Lung microvascular endothelial cell (primary cell): Measurements from ENCODE around the gene TPGS1. TPM values are rescaled to one million over a fixed set of nuclear protein-coding genes. Genes with fewer than 3 reads are reported as not detected.

ENCODE experiments used
- DNase-seq, 2 donors: peaks; one replicate each; pipeline versions ENCODE4 v3.0.0 to v3.0.0-alpha.2; 2010; ENCODE audit warnings: low read depth in 2 of 2
- total RNA-seq: library from RNA; depleted of rRNA; stranded (reverse); fragments of >200 nt; gene quantifications from 2 replicates; pipeline ENCODE4 v1.2.1, GENCODE V29; 2014

Gene TPGS1
- total RNA-seq, 1 donor from 2014 or later, result 26.4 TPM

- no peak for DNase-seq
These were observed 31.5 kb downstream of the TPGS1 start for GRCh38 chr19:538641-539428.

DNA sequence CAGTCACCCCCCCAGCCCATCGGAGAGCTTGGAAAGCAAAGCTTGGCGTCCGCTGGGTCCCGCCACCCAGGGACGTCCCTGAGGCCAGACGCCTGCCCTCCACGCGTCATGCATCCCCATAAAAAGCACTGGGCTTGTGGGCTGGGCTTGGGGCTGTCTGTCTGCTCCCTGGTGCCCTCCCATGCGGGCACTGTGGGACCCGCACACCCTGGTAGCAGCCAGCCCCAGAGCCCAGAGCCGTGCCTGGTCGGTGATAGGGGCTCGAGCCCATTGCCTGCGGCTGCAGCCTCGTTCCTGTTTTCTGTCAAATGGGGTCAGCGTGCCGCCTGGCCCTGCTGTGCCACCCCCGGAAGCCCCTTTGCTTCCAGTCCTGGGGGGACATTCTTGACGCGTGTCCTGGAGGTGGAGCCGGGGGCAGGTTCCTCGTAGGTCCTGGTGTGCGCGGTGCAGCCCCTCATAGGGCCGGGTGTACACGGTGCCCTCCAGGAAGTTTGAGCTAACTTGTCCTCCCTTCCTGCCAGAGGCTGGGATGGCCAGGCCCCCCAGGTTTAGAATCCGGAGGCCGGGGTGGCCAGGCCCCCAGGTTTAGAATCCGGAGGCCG, 32.2 kb downstream of the TPGS1 start:
- DNase-seq, result no peak

DNA sequence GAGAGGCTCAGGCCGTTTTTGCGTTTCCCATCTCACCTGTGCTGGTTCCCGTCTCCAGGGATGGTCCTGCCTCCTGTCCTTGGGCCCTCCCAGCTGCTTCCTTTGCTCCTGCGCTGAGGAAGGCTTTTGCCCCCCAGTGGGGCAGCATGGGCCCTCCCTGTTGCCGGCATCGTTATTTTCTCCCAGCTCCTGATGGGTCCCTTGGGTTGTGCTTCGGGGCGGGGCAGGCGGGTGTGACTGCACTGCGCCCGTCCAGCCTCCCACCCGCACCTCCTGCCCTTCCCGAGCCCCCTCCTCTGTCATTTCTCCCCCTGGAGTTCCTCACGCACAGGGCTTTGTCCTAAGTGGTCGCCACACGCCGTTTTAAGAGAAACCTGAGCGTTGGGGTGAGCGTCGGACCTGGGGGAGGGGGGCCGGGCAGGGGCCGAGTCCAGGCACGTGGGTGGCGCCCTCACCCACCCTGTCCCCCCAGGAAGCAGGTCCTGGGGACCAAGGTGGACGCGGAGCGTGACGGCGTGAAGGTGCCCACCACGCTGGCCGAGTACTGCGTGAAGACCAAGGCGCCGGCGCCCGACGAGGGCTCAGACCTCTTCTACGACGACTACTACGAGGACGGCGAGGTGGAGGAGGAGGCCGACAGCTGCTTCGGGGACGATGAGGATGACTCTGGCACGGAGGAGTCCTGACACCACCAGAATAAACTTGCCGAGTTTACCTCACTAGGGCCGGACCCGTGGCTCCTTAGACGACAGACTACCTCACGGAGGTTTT, 33.8 kb downstream of the TPGS1 start:
- DNase-seq, result no peak

DNA sequence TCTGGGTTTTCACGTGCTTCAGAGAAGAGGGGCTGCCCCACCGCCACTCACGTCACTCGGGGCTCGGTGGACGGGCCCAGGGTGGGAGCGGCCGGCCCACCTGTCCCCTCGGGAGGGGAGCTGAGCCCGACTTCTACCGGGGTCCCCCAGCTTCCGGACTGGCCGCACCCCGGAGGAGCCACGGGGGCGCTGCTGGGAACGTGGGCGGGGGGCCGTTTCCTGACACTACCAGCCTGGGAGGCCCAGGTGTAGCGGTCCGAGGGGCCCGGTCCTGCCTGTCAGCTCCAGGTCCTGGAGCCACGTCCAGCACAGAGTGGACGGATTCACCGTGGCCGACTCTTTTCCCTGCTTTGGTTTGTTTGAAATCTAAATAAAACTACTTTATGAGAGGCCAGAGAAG, 34.4 kb downstream of the TPGS1 start:
- no peak for DNase-seq

DNA sequence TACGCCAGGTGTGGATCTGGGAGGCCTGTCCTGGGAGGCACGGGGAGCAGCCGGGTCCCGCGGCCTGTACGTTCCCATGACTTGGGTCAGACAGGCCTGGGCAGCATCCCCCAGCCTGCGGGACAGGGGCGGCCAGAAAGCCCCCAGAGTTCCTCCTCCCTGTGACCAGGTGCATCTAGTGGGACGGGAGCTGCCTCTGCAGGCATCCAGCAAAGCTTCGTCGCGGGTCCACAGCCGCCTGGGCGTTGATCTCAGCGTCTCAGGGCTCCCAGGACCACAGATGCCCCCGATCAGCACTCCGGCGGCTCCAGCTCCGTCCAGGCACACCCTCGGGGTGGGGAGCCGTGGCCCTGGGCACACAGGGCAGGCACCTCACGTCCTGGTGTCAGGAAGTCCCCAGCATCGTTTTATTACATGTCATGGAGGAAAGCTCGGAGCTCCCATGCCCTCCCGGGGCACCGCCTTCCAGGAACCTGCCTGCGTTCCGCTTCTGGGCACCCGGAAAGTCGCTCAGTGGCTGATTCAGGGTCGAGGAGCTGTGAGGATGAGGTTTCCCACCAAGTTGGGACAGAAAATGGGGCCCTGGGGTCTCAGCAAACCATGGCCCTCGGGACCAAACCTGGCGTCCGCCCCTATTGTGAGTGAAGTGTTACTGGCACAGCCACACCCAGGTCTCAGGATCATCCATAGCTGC, 35.0 kb downstream of the TPGS1 start:
- no peak for DNase-seq

DNA sequence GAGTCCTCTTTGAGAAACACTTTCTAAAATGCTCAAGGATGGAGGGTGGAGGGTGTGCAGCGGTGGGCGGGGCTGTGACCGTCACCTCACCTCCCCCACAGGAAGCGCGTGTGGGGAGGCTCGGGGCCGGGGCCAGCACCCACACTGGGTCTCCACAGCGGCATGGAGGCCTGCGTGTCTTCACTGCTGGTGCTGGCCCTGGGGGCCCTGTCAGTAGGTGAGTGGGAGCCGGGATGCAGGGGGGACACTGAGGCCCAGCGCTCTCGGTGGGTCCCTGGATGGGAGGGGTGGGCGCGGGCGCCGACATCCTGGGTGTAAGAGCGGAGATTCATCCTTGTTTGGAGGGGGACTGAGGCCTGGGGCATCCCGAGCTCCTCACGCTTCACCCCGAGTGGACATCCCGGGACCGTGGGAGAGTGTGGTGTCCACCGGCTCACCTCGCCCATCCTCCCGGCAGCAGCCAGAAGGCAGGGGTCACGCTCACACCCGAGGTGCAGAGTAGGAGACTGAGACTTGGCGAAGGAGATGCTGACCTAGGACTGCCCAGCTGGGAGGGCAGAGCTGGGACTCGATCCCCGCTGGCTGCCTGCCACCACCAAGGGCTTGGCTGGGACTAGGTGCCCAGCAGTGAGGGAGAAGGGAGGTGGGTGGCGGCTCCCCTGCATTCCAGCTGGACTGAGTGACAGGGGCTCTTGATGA, 36.8 kb downstream of the TPGS1 start, which contains the start of gene GZMM:
Gene GZMM, plus strand, starts transcription at position 144 of the 699 bp plus-strand sequence. Its CDS starts 19 bp downstream, at position 163.
- DNase-seq, result no peak

GRCh38 chr19:547117-547516, 39.8 kb downstream of the TPGS1 start:
- no peak for DNase-seq

DNA sequence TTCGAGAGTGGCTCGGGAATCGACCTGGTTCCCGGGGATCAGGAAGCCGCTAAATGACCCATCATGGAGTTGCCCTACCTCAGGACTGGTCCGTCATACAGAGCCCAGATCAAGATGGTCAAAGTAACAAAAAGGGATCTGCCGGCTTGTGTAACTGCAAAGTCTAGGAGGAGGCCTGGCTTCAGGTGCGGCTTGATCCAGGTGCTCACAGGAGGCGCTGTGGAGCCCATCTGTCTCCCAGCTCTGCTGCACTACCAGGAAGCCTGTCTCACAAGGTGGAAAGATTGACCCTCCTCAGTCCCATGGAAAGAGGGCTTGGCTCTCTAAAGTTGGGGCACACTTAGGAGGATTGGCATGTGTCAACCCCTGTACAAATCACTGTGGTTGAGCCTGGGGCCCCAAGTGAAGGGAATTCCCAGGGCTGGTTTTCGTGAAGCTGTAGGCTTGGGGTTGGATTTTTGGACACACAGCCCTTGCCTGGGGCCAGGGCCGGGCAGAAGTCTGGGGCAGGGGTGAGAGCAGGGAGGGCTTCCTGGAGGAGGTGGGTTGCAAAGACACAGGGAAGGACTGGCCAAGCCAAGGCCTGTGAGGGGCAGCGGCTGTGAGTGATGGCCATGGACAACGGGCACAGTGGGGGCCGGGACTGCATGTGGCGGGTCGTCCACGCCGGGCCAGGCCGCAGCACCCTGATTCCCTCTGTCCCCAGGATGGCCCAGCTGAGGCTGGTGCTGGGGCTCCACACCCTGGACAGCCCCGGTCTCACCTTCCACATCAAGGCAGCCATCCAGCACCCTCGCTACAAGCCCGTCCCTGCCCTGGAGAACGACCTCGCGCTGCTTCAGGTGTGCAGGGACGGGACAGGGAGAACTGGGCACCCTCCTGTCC, 40.8 kb downstream of the TPGS1 start:
- DNase-seq, result no peak

- DNase-seq, result no peak
These were observed 41.9 kb downstream of the TPGS1 start for GRCh38 chr19:548886-549830.

- no peak for DNase-seq
These were observed 47.5 kb downstream of the TPGS1 start for GRCh38 chr19:554817-555216.

- no peak for DNase-seq
These were observed 48.1 kb downstream of the TPGS1 start for GRCh38 chr19:555474-555808.

DNA sequence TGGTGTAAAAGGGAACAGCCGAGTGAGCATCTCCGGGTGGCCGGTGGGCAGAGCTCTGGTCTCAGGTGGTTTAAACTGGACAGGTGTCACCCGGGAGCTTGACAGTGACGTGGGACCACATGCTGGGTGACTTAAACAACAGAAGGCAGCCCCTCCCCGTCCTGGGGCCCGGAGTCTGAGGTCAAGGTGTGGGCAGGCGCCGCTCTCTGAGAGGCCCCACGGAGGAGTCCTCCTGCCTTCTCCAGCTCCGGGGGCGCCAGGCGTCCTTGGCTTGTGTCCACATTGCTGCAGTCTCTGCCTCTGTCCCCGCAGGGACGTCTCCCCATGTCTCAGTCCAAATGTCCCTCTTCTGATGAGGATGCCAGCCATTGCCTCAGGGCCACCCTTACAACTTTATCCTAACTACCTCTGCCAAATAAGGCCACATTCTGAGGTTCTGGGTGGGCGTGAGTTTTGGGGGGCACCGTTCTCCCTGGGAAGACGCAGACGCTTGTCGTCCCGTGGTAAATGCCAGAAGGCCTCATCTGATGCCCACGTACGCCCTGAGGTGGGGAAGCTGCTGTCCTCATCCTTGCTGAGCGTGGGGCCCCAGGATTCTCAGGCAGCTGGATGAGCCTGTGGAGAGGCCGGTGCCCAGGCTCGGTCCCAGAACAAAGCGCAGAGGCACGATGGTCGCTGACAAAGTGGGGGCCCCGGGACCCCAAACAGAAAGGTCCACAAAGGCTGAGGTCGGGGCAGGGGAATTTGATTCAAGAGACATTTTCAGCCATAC, 49.5 kb downstream of the TPGS1 start:
- DNase-seq, result no peak

DNA sequence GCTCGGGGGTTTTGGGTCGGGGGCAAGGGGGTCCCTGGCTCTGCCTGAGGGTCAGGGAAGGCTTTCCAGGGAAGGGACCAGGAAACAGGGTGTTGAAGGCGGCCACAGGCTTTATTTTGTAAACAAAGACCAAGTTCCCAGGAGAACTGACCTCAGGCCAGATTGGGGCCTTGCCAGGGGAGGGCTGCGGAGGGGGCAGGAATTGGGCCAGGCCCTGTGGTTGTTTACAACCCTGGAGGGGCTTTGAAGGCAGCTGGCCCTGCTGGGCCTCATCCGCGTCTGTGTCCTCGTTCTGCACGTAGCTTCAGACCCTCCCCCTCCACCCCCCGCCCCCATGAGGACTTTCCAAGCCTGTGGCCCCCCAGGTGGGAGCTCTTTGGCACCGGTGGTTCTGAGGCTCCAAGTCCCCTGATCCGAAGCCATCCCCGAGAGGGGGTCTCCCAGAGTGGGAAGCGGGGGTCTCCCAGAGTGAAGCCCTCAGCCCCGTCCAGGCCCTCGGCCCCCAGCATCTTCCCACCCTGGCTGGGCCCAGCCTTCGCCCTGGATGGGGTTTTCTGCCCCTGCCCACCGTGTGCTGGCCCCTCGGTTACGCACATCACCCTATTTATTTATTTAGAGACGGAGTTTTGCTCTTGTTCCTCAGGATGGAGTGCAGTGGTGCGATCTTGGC, 51.6 kb downstream of the TPGS1 start:
- DNase-seq, result no peak

GRCh38 chr19:560121-560520, 52.8 kb downstream of the TPGS1 start:
- no peak for DNase-seq

DNA sequence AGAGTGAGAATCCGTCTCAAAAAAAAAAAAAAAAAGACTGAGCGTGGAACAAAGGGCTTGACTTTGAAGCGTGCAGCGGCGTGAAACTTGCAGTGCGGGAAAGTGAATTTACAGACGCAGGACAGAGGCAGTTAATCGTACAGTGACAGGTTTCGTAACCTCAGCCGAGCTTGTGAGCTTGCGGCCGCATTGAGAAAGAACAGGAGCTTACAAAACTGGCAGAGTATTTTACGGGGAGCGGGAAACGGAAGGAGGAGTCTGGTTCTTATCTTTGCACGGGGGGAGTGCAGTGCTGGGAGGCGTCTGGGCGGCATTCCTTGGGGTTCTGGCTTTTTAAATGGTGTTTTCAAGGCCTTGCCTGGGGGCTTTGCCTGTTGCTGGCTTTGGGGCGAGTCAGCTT, 59.1 kb downstream of the TPGS1 start:
- DNase-seq, result no peak

- no peak for DNase-seq
These were observed 59.5 kb downstream of the TPGS1 start for GRCh38 chr19:566844-567243.

DNA sequence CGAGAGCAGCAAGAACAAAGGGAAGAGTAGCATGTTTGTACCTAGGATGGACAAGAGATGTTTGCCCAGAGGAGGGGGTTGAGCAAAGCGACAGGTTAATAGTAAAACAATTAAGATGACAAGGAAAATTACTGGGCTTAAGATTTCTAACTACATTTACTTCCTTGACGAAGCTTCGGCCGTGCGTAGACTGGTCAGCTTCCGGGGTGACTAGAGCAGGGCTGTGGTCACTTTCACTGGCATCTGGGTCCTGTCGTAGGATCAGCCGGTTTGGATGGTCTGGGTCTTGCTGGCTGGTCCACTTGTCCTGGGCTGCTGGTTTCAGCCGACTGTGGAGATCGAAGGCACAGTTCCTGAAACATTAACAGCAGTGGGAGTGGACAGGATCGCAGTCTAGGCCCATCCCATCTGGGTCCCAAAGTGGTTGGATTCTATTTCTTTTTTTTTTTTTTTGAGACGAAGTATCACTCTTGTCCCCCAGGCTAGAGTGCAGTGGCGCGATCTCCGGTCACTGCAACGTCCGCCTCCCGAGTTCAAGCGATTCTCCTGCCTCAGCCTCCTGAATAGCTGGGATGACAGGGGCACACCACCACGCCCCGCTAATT, 60.1 kb downstream of the TPGS1 start:
- DNase-seq, result no peak
